HG03565 (cell line): ENCODE results near the gene COL2A1.

ENCODE experiments used
- ATAC-seq: cut with Tn5 transposase; IDR thresholded peaks from one replicate; pipeline ENCODE4 v1.9.1; 2021; ENCODE audit warnings: mild to moderate bottlenecking, moderate library complexity; ENCODE audit not compliant: unreplicated experiment

The COL2A1 gene

GRCh38 chr12:48031135-48031960 is 27.1 kb upstream of the COL2A1 start:
- no peak for ATAC-seq

DNA sequence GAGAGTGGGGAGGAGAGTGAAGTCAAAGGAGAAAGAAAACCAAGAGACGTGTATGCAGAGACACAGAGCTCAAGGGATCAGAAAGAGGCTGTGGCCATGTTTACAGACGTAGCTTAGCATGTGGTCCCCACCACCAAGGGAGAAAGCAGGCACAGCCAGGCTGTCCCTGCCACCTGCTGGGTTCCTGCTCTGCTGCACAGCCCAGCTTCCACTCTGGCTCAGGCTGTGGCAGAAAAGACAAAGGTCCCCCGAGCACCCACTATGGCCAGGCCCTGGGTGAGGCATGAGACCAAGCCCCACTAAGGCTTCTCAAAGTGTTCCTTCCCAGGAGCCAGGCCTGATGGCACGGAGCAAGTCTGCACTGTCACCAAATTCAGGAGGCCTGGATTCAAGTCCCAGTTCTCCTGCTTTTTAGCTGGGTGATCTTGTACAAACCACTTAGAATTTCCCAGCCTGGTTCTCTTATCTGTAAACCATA is 25.9 kb upstream of the COL2A1 start:
- ATAC-seq: no peak

DNA sequence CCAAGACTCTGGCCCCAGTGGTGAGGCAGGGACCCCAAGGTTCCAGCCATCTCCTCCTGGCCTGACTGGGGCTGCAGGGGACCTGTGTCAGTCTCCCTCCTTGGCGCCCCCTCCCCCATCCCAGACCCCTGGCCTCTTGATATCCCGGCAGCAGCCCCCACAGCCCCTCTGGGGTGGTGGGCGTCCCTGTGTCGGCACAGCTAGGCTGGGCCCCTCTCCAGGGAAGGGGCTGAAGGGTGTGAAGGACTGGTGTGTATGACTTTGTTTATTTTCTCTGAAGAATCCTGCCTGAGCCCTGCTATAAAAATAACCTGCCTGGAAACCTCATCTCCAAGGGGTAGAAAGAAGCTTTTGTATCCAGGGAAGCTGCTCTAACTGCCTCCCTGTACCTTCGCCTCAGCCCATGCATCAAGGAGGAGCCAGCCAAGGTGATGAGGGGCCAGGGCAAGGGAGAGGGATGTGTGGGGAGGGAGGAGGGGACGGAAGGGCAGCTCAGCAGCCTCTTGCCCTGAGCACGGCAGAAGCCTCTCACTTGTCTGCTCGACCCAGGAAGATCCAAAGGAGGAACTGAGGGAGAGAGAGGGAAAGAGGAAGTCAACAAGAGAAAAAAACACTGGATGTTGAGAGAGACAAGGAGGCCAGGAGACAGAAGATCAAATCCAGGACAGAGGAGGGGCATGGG is 25.4 kb upstream of the COL2A1 start:
- ATAC-seq: no peak

GRCh38 chr12:48028541-48029431 is 24.5 kb upstream of the COL2A1 start:
- no peak for ATAC-seq

DNA sequence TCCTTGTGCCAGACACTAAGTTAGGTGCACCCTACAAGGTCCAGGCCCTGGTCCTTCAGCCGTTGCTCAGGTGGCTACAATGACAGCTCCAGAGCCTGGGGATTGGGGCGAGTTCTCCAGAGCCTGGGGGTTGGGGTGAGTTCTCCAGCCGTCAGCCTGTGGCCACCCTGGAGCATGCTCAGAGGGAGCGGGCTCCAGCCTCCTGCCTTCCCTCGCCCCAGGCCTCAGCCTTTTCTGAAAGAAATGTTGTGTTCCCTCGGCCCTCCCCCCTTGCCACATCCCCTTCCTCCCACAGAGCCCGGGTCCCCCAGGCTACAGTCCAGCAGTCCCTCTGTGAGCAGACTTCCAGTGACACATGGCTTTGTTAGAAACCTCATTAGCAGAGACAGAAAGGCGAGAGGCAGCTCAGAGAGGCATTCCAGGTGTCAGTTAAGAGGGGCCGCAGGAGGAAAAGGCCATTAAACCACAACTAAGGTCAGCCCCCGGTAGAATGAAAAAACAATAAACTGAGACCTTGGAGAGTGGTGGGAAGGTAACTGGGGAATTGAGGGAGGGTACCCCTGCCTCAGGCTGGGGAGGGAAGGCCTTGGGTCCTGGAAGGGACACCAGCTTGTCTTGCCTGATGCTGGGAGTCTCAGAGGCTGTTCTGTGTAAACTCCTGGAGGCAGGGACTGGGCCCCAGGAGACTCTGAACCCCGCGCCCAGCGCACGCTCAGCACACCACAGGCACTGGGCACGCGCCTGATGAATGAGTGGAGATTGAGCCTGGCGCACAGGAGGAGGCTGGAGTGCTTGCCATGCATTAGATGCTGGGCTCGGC is 23.1 kb upstream of the COL2A1 start:
- ATAC-seq: no peak

DNA sequence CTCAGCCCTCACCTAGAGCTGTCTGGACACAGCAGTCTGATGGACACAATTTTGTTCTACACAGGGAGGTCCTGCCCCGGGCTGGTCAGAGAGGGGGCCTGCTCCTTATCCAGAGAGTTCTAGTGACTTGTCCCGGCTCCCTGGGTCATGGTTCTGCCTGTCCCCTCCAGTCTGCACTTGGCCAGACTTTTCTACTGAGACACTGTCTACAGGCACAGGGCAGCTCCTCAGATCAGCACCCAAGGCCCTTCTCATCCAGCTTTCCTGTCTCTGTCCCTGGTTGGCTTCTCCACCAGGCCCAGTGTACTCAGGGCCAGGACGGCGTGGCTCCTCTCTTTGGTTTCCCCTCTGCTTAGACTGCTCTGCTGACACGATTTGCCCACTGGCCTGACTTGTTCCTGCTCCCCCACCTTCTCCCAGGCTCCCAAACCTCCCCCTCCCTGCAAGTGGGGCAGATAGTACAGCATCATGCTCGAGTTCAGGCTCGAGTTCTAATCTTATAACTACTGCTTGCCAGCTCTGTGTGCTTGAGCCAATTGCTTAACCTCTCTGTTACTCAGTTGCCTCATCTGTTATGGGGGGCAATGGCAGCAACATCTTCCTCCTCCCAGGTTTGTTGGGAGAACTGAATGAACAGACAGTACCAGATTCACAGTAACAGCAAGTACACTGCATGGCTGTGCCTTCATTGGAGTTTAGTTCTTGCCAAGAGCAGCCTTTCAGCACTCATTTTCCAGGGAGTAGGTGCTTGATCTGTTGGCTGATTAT is 22.0 kb upstream of the COL2A1 start:
- ATAC-seq: no peak

DNA sequence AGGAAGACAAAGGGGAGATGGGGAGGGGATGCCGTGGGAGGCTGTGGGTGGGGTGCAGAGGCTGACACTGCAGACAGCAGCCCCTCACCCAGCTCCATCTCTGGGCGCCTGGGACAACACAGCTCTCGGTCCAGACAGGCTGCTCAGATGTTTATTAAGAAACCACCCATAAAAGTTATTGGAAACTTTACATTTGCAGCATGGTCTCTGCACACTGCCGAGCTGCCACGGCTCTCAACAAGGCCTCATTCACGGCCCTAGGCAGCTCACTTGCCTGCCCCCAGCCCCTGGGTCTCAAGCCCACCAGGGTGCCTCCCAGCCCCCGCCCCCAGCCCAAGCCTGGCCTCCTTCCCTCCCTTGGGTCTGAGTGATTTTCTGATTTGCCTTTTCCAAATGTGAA is 21.0 kb upstream of the COL2A1 start:
- no peak for ATAC-seq

- no peak for ATAC-seq
These were observed 20.5 kb upstream of the COL2A1 start for GRCh38 chr12:48024735-48025134.

DNA sequence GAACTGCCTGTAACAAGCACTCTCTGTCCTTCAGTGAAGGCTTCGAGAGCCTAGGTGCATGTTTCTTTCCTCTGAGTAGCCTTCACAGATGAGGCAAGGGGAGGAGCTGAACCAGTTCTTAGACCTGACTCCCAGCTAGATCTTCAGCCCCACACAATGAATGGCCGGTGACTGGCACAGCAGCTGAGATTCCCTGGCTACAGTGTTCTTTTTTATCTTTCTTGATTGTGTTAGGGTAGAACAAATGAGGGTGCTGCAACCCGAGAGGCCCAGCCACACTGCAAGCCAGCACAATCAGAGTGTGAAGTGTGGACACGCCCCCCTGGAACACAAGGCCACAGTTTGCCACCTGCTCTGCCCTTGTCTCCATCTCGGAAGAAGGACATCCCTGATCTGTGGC is 19.1 kb upstream of the COL2A1 start:
- ATAC-seq: no peak

DNA sequence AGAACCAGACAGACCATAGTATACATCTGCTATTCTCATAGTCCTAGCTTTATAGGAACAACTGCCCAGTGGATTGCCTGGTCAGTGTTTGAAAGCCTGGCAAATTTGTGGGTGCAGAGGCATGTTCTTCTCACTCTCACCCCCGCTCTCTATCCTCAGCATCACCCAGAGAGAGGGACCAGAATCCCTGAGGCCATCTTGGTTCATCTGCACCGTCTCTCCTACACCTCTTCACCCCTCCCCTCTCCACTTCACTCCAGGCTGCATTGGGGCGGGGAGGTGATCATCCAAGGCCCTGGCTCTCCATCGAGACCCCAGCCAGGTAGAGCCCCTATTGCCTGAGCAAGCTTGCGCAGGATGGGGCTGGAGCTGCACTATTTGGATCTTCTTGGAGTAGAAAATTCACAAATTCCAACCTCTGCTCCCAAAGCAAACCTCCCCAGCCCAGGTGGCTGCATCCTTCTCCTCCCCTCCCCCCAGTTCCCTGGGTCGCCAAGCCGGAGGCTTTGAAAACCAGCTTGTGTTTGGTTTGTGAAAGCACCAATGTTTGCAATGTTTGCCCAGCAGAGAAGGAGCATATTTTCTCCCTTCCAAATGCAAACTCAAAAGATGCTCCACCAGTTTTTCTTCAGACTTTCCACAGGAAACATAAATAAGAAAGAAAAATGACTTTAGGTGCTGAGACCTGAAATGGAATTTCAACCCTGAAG is 18.6 kb upstream of the COL2A1 start:
- no peak for ATAC-seq

- no peak for ATAC-seq
These were observed 17.9 kb upstream of the COL2A1 start for GRCh38 chr12:48022180-48022521.

GRCh38 chr12:48021485-48022179 is 17.4 kb upstream of the COL2A1 start:
- ATAC-seq: no peak

- ATAC-seq: no peak
These were observed 15.5 kb upstream of the COL2A1 start for GRCh38 chr12:48019639-48020265.

DNA sequence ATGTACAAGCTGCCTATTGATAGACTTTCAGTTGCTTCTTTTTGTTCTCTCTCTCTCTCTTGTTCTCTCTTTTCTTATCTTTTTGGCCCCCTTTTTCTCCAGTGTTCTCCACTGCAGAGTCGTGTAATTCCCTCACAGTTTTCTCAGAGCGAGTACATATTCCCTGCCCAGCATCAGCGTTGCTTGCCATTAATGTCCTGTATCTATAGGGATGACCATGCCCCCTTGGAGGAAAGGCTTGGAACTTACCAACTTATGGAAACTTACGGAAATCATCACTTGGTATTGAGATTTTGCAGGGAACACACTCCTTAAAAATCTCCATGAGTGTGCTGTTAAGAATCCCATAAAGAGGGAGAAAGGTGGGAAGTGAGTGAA is 14.3 kb upstream of the COL2A1 start:
- ATAC-seq: no peak

DNA sequence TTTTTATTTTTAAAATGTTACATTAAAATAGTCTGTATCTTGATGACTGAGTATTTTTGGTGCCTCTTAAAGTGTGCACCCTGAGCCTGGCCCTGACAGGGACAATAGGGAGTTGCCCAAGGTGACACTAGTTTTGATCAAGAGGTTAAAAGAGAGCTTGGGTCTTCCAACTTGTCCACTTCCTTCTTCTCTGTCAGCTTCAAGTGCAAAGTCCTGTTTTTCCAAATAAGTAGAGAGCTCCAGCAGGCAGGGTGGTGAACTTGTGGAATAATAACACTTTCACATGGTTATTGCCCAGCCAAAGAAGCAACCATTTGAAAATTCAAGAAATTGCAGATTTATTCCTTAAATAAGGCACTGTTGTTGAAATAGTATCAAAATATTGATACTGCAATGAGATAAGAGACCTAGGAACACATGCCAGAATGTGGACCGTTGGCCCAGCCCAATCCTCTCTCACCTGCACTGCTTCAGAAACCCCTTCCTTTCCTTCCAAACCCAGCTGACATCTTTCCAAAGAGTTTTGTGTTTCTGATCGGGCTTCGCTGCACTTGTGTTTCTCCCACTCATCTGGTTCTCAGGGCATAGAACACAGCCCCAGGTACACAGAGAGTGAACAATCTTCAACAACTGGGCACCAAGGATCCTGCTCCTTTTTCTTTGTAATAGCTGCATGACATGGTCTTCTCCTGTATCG is 13.8 kb upstream of the COL2A1 start:
- ATAC-seq: no peak

GRCh38 chr12:48017496-48017895 is 13.2 kb upstream of the COL2A1 start:
- ATAC-seq: no peak

DNA sequence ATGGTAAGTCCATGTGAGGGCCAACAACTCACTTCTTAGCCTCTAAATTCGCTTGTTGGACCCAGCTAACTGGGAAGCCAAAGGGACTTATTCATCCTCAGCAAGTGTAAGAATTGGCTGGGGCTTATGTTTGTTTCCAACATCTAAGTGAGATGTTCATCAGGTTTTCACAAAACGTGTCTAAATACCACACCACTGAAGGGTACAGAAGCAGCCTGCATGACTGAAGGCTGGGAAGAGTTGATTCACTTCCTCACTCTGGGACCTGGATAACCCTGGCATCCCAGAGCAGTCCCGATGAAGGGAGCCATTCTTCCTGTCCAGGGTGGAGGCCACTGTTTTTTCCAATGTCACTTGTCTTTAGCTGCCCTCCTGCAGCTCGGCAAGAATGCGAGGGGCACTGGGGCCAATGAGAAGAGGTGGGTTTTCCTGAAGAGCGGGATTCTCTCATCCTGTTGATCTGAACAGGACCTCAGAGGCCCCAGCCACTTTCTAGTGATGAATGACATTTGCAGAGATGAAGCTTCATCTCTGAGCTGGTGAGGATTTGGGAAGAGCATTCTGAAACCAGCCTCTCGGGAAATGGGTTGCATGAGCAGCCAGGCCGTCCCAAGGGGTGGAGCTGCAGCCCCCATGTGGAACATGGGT is 12.2 kb upstream of the COL2A1 start:
- no peak for ATAC-seq
